NAMALWA (cell line): ENCODE results near the gene RHOH.
"Not testable (repeated sequence)": the region's sequence is repeated elsewhere in the genome, so short reads cannot be mapped to it uniquely, and the experiment has no call there.

Source experiments
- DNase-seq: peaks from one replicate; pipeline ENCODE4 v3.0.0-alpha.2; 2015; ENCODE audit warnings: low spot score

RHOH gene

DNA sequence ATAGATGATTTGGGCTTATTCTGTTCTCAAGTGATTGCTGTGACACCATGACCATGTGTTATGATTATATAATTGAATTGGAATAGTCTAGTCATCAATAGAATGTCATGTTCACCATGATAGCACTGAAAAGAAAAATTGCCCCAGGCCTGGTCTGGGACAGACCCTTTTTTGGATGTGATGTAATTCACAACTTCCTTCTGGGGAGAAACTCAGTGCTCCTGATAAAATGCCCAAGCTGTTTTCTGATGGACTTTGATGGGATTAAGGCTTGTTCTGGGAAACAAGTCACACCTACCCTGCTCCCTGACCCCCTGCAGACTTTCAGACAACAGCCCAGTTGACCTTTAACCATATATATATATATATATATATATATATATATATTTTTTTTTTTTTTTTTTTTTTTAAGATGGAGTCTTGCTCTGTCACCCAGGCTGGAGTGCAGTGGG lies 65.3 kb downstream of the RHOH start:
- DNase-seq = no peak

DNA sequence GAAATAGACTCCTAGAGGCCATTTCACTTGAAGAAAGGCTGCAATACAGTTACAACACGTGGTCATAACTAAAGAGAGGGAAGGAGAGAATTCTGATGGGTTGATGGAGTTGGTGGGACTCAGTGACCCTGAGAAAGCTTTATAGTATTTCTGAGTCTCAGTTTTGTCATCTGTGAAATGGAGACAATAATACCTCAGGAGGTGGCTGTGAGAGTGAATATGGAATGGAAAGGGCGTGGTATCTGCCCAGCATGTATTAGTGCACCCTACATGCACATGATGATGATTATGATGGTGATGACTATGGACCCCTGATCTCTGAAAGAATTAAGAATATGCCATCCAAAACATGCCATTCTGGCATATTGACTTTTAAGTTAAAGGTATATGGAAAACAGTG lies 66.0 kb downstream of the RHOH start:
- DNase-seq = no peak

DNA sequence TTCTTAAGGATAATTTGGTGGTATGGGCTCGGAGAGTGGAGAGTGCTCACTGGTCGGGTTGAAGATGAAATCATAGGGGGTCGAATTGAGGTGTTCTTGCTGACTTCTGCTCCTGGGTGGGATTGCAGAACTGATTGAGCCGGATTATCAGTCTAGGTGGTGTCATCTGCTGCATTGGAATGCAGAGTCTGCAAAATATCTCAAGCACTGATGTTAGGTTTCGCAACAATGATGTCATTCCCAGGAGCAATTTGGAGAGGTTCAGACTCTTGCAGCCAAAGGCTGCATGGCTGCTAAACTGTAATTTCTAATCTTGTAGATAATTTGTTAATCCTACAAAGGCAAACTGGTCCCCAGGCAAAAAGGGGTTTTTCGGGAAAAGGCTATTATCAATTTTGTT lies 67.7 kb downstream of the RHOH start:
- DNase-seq = no peak

DNA sequence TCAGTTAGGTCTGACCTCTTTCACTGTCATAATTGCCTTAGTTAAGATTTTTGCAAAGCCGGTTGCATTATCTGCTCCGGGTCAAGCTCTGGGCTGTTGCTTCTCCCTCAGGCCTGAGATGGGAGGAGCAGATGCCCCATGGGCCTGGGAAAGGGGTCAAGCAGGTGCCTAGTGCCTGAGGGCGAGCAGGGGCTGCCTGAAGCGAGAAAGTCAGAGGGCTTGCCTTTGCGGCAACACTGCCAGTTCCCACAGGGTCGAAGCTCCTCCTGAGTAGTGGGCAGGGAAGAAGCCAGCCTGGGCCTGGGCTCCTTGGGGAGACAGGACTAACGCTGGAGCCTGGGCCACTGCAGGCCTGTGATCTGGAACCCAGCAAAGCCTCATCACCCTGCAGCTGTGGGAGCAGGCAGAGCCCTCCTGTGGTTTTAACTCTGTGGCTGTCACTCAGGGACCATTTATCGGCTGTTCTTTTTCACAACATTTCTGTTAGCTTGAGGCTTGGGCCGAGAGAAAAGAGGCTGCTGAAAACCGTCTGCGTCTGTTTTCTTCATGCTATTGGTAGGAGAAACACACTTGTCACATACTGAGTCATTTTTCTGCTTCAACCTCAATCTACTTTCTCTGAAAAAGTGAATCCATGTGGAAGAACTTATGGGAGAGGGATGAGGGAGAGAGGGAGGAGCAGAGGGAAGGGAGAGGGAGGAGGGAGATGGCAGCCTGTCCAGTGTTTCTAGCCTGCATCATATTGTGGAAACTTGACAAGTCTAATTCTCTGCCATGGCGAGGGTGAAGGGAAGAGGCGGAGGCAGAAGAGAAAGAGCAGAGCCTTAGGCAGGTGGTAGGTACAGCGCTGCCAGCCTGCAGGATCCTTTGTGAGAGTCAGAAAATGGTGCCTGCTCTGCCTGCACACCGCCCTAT lies 68.4 kb downstream of the RHOH start:
- DNase-seq = peak; percentile 80

- DNase-seq = no peak
Measured at GRCh38 chr4:40265910-40266274, 69.1 kb downstream of the RHOH start.

DNA sequence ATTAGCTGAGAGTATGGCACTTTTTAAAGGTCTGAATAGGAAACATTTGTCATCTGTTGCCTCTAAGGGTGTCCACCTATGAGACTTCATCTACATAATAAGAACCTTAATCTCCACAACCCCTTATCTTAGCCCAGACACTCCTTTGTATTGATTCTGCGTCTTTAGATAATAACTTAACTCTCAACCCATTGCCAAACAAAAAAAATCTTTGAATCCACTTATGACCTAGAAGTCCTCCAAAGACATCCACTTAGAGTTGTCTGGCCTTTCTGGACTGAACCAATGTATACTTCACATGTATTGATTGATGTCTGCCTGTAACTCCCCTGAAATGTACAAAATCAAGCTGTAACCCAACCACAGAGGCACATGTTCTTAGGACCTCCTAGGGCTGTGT lies 72.3 kb downstream of the RHOH start:
- DNase-seq = no peak

GRCh38 chr4:40270609-40271008 lies 73.8 kb downstream of the RHOH start:
- no peak for DNase-seq

- no peak for DNase-seq
Measured at GRCh38 chr4:40275065-40275730, 78.4 kb downstream of the RHOH start.

GRCh38 chr4:40276546-40276945 lies 79.7 kb downstream of the RHOH start:
- no peak for DNase-seq

GRCh38 chr4:40280586-40280985 lies 83.8 kb downstream of the RHOH start:
- DNase-seq = no peak

- DNase-seq = no peak
Measured at GRCh38 chr4:40281099-40281498, 84.3 kb downstream of the RHOH start.

DNA sequence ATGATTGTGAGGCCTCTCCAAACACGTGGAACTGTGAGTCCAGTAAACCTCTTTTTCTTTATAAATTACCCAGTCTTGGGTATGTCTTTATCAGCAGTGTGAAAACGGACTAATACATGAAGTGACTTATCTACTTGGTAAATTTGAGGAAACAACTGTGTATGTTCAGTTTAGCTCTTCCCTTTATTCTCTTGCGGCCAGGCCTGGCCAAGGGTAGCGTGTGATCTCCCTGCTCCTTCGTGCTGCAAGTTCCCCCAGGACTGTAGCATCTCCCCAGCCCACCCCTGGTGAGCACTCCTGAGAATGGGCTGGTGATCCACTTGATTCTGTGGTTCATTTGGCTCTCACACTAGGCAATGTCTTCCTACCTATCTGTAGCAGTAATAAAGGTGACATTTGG lies 85.1 kb downstream of the RHOH start:
- no peak for DNase-seq

DNA sequence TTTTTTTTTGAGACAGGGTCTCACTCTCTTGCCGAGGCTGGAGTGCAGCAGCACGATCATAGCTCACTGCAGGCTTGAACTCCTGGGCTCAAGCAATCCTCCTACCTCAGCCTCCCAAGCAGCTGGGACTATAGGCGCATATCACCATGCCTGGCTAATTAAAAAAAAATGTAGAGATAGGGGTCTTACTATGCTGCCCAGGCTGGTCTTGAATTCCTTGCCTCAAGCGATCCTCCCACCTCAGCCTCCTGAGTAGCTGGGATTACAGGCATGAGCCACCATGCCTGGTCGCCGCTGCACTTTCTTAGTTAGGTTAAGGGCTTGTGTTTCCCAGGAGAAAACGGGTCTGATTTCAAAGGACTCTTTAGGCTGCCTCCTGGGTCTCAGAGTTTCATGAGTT lies 86.0 kb downstream of the RHOH start:
- not testable (repeated sequence) for DNase-seq

DNA sequence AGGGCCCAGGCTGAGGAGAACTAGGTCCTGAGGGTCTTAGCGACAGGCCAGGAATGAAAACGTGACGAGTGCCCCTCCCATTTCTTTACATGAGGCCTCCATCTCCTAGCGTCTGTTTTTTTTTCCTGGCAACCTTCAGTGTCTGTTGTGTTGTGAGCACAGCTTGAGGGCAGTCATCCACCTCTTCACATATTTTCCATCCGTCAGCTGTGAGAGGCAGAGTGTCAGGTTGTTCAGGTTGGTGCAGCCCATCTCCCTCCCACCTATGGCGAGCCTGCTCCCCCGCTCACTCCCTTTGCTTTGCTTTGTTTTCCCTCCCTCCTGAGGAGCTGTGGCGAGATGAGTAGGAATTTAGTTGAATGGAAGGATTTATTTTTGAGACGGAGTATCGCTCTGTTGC lies 86.6 kb downstream of the RHOH start:
- DNase-seq = no peak

DNA sequence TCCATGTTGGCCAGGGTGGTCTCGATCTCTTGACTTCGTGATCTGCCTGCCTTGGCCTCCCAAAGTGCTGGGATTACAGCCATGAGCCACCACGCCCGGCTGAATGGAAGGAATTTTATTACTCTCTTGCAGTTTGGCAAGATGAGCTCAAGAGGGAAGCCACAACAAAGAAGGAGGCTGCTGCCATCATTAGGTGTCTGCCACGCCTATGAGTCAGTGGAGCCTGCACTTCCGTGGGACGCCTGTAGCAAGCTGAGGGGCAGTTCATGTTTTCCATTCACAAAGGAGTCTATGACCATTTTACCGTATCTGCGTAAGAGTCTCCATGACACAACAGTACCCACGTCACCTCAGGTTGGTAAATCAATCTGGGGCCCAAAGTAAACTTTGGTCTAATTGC lies 87.1 kb downstream of the RHOH start:
- DNase-seq = peak; percentile 68

- no peak for DNase-seq
Measured at GRCh38 chr4:40285692-40286091, 88.9 kb downstream of the RHOH start.

DNA sequence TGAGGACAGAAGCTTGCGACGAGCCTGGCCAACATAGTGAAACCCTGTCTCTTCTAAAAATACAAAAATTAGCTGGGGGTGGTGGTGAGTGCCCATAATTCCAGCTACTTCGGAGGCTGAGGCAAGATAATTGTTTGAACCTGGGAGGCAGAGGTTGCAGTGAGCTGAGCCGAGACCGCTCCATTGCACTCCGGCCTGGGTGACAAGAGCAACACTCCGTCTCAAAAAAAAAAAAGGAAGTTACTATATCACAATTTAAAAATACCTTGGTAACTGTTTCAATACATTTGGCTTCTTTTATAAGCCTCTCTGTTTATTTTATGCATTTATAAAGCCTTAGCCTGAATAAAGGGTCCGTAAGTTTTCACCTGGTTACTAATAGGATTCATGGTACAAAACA lies 91.7 kb downstream of the RHOH start:
- DNase-seq = peak; percentile 46

- DNase-seq = no peak
Measured at GRCh38 chr4:40289366-40290188, 92.7 kb downstream of the RHOH start.

- not testable (repeated sequence) for DNase-seq
Measured at GRCh38 chr4:40290611-40291186, 93.9 kb downstream of the RHOH start.

DNA sequence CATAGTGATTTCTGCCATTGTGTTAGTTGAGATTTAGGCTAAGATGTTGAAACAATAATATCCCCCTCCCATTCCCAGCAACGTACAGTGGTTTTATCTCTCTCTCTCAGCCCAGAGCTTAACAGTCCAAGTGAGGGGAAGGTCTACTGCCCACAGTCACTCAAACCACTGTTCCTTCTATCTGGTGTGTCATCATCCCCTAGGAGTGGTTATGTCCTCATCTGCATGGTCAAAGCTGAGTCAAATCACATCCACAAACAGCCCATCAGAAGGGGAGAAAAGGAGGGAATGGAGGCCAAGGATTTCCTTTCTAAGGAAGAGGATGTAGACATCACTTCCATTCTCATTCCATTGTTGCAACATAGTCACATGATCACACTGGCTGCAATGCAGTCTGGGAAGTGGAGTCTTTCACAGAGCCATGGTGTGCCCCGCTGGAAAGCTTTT lies 95.5 kb downstream of the RHOH start:
- DNase-seq = no peak

DNA sequence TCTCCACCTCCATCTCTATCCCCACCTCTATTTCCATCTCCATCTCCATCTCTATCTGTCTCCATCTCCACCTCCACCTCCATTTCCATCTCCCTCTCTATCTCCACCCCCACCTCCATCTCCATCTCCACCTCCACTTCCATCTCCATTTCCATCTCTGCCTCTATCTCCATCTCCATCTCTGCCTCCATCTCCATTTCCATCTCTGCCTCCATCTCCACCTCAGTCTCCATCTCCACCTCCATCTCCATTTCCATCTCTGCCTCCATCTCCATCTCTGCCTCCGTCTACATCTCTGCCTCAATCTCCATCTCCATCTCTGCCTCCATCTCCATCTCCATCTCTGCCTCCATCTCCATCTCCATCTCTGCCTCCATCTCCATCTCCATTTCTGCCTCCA lies 97.5 kb downstream of the RHOH start:
- no peak for DNase-seq

- not testable (repeated sequence) for DNase-seq
Measured at GRCh38 chr4:40295030-40295429, 98.2 kb downstream of the RHOH start.
